GM19463 (cell line): ENCODE measurements around the gene C5orf47.
"Not testable (repeated sequence)": the region's sequence is repeated elsewhere in the genome, so short reads cannot be mapped to it uniquely, and the experiment has no call there.

Experiments used
- ATAC-seq: cut with Tn5 transposase; IDR thresholded peaks from one replicate; pipeline ENCODE4 v1.9.1; 2021; ENCODE audit warnings: mild to moderate bottlenecking, moderate library complexity; ENCODE audit not compliant: unreplicated experiment

The C5orf47 gene

GRCh38 chr5:173969167-173970049 is 19.6 kb upstream of the C5orf47 start:
- ATAC-seq: no peak

DNA sequence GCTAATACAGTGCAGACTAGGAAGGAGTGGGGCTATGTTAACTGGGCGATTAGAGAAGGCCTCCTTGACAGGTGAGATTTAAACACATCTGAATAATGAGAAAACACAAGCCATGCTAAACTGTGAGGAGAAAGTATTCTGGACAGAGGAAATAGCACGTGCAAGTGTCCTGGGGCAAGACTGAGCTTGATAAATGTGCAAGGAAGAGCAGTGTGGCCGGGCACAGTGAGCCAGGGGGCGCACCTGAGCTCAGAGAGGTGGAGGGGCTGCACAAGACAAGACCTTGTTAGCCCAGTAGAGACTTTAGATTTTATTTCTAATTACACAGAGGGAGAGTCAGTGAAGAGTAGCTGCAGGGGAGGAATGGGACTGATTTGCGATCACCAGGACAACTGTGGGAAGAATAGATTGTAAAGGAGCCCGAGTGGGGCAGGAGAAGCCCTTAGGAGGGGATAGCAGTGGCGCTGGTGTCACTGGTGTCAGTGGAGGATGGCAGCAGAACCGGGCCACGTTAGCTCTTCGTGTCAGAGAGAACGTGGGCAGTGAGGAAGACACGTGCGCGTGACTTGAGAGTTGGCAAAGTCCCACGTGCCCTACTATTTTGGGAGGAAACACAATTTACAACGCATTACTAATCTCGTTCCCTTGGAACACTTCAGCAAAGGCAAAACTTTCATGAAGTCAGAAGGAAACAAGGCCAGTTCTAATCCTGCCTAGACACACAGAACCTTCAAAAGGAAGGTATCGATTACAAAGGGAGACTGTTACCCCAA is 17.9 kb upstream of the C5orf47 start:
- ATAC-seq: no peak

GRCh38 chr5:173971681-173972345 is 17.2 kb upstream of the C5orf47 start:
- ATAC-seq: no peak

DNA sequence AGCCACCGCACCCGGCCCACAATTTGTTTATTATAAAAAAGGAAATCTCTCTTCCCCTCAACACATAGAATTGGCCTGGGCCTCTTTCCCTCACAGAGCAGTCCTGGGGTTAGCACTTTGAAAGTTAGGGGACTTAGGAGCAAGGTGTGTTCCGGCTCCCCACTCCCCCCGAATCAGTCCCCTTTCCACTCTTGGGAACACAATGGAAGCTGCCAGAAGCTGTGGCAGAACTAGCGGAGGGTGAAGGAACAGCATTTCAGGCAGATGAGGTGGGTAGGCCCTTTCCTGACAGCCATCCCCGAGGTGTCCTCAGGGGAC is 16.4 kb upstream of the C5orf47 start:
- no peak for ATAC-seq

GRCh38 chr5:173972925-173973615 is 15.9 kb upstream of the C5orf47 start:
- peak; percentile 68 for ATAC-seq

GRCh38 chr5:173973616-173973969 is 15.4 kb upstream of the C5orf47 start:
- peak; percentile 12 for ATAC-seq

GRCh38 chr5:173974688-173975239 is 14.2 kb upstream of the C5orf47 start:
- ATAC-seq: no peak

DNA sequence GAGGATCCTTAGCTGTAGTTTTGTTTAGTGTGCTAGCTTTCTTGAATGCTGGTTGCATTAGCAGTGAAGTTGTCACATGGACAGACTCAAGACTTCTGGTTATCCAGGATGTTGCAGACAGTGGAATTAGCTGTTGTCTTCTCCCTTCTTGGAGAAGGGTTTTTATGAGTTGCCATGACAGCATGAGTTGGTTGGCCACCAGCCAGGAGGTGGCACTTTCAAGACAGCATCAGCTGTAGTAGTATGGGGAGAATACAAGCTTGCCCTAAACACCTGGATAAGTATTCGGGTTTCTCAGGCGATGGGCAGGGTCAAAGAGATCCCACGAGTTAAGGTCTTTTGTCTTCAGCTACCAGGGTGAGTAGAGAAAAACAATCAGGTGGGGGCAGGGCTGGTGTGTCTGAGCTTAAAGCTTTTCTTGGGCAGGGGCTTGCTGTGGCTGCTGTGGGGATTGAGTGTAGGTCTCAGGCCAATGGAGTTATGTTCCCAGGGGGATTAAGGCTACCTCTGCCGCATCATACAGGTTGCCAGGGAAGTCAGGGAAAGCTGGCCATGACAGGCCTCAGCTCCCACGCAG is 7.7 kb upstream of the C5orf47 start:
- no peak for ATAC-seq

- no peak for ATAC-seq
Measured at GRCh38 chr5:173984218-173984617, 4.8 kb upstream of the C5orf47 start.

DNA sequence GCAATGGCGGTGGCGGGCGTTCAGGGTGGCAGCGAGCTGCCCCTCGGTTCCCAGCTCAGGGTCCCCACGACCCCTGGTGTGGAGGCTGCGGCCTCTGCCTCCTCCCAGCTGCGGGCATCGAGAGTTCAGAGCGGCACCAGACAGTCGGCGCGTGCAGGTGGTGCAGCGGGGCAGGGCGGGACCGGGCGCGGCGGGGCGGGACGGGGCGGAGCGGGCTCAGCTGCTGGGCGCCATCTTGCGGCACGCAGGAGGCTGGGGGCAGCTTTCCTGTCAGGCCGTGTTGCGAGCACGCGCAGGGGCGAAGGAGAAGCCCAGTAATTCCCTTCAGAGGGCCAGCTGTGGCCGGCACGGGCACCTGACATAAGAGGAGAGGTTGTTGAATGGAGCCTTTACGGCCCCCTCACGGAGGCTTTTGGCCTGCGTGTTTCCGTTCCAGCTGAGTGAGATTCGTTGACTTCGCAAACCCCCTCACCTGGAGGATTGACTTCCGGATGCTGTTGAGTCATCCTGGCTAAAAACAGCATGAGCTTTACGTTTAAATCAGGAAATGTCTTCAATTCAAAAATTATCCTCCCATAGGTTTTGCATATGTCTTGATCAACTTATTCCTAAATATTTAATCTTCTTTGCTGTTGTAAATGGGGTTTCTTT is 587 bp downstream of the C5orf47 start:
- ATAC-seq: no peak

GRCh38 chr5:173997331-173997730 is 8.4 kb downstream of the C5orf47 start:
- ATAC-seq: no peak

GRCh38 chr5:173998531-173998930 is 9.6 kb downstream of the C5orf47 start:
- ATAC-seq: no peak

DNA sequence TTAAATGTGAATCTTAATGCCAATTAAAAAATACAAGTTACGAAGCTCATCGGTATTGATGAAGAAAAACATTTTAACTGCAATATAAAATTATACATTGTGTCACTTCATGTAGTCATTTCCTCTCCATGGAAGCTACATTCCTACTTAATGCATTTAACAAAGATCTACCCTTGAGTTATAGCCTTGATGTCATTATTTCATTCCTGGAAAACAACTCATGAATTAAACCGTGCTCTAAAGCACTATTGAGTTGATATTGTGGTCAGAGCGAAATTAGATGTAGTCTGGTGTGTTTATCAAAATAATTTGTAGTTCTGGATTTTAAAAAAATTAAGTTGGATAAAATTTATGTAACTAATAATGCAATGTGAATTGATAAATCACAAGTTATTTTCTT is 11.1 kb downstream of the C5orf47 start:
- ATAC-seq: no peak

GRCh38 chr5:174003795-174004194 is 14.8 kb downstream of the C5orf47 start:
- no peak for ATAC-seq

GRCh38 chr5:174008922-174009321 is 20.0 kb downstream of the C5orf47 start:
- no peak for ATAC-seq

DNA sequence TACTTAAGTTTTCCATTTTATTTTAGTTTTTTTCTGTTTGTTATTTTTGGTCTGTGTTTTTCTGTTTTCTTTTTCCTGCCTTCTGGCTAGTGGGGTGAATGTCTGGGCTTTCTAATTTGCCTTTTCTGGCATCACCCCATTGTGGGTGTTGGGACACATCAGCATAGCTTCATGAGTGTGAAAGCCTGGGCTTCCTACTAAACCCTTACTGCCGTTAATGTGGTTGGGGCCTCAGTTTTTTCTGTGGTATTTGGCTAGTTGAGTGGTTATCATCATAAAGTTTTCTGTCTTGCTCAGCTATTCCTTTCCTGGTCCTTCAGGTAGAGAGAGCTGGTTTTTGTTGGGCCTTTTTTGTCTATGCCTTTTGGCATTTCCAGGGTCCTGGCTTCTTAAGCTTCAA is 21.4 kb downstream of the C5orf47 start:
- ATAC-seq: no peak

DNA sequence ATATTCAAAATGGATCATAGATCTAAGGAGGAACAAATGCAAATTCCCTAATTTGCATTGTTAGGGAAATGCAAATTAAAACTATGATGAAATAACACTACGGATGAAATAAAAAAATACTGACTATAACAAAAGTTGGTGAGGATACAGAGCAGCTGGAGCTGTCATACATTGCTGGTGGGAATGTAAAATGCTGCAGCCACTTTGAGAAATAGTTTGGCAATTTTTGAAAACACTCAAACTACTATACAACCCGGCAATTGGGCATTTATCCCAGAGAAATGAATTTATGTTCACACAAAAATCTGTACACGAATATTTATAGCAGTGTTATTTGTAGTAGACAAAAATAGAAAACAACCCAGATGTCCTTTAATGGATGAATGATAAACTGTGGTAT is 22.5 kb downstream of the C5orf47 start:
- ATAC-seq: no peak

DNA sequence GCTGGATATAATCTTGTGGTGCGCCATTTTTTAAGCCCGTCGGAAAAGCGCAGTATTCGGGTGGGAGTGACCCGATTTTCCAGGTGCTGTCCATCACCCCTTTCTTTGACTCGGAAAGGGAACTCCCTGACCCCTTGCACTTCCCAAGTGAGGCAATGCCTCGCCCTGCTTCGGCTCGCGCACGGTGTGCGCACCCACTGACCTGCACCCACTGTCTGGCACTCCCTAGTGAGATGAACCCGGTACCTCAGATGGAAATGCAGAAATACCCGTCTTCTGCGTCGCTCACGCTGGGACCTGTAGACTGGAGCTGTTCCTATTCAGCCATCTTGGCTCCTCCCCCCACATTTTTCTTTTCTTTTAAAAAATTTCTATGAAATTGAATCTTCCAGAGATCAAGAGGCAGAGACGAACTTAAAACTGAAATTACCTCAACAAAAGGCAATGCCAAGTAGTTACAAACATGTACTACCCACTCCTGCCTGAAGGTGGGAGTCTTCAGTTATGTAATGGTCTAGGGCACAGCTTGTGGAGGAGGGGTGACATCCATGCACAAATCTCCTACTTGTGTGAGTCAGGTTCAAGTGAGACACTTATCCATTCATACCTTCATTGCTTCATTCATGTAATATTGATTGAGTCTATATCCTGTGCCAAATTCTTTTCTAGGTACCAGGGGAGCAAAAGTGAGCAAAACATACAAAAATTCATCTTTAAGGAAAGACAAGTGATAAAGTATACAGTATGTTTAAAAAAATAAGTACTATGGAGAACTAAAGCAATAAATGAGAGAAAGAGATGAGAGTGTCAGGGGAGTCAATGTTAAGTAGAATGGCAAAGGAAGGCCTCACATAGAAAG is 31.3 kb downstream of the C5orf47 start:
- ATAC-seq: not testable (repeated sequence)

GRCh38 chr5:174020928-174021304 is 31.9 kb downstream of the C5orf47 start:
- no peak for ATAC-seq
